Endothelial cell (in vitro differentiated cells): ENCODE measurements around the gene TIMP3. TPM values are rescaled to one million over a fixed set of nuclear protein-coding genes. Genes with fewer than 3 reads are reported as not detected.

Experiments used
- DNase-seq: peaks from one replicate; pipeline ENCODE4 v3.0.0; 2021; ENCODE audit warnings: low spot score
- H3K27ac Mint-ChIP-seq: one replicate; pipeline ENCODE4 v1.8.0; 2021; ENCODE audit warnings: mixed read lengths, inconsistent platforms; ENCODE audit not compliant: unreplicated experiment
- H3K27me3 Mint-ChIP-seq: one replicate; pipeline ENCODE4 v1.8.0; 2021; ENCODE audit warnings: mild to moderate bottlenecking, moderate library complexity, mixed read lengths, inconsistent platforms; ENCODE audit not compliant: unreplicated experiment
- H3K36me3 Mint-ChIP-seq: one replicate; pipeline ENCODE4 v1.8.0; 2021; ENCODE audit warnings: mild to moderate bottlenecking, low read depth, mixed read lengths, inconsistent platforms; ENCODE audit not compliant: unreplicated experiment
- H3K4me1 Mint-ChIP-seq: one replicate; pipeline ENCODE4 v1.8.0; 2021; ENCODE audit warnings: mild to moderate bottlenecking, mixed read lengths, inconsistent platforms; ENCODE audit not compliant: unreplicated experiment
- H3K4me3 Mint-ChIP-seq: one replicate; pipeline ENCODE4 v1.8.0; 2021; ENCODE audit warnings: mild to moderate bottlenecking, mixed read lengths, inconsistent platforms; ENCODE audit not compliant: unreplicated experiment
- H3K9me3 Mint-ChIP-seq: one replicate; pipeline ENCODE4 v1.8.0; 2021; ENCODE audit warnings: mixed read lengths, inconsistent platforms; ENCODE audit not compliant: unreplicated experiment
- total RNA-seq: library from RNA; stranded (reverse); fragmentation: NEBNext Ultra II Directional; extraction: Animal tissue kit (Norgen Biotek cat#: 25700); gene quantifications from one replicate; pipeline ENCODE4 v1.2.1, GENCODE V29; 2021; ENCODE audit not compliant: unreplicated experiment
- TF ChIP-seq, protein P1 (sequence below): fragments of 200-600 bp; sonication (generic); IDR thresholded peaks from one replicate; pipeline ENCODE4 v1.5.0; 2021; ENCODE audit warnings: antibody characterized with exemption; ENCODE audit not compliant: unreplicated experiment

Gene TIMP3
- total RNA-seq, 1 donor from 2014 or later: 73.5 TPM

GRCh38 chr22:32882774-32883530, 81.4 kb downstream of the TIMP3 start:
- H3K9me3 Mint-ChIP-seq: no peaks in the 10 kb centered on the region
- H3K27ac Mint-ChIP-seq: no peak overlapping the region
- H3K4me1 Mint-ChIP-seq: peaks cover 34% of the 10 kb centered on the region
- no peak for DNase-seq
- H3K4me3 Mint-ChIP-seq: no peak overlapping the region
- H3K36me3 Mint-ChIP-seq: peaks cover 6% of the 10 kb centered on the region
- TF ChIP-seq, protein P1, sequence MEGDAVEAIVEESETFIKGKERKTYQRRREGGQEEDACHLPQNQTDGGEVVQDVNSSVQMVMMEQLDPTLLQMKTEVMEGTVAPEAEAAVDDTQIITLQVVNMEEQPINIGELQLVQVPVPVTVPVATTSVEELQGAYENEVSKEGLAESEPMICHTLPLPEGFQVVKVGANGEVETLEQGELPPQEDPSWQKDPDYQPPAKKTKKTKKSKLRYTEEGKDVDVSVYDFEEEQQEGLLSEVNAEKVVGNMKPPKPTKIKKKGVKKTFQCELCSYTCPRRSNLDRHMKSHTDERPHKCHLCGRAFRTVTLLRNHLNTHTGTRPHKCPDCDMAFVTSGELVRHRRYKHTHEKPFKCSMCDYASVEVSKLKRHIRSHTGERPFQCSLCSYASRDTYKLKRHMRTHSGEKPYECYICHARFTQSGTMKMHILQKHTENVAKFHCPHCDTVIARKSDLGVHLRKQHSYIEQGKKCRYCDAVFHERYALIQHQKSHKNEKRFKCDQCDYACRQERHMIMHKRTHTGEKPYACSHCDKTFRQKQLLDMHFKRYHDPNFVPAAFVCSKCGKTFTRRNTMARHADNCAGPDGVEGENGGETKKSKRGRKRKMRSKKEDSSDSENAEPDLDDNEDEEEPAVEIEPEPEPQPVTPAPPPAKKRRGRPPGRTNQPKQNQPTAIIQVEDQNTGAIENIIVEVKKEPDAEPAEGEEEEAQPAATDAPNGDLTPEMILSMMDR: no peak
- H3K27me3 Mint-ChIP-seq: peaks cover 8% of the 10 kb centered on the region

DNA sequence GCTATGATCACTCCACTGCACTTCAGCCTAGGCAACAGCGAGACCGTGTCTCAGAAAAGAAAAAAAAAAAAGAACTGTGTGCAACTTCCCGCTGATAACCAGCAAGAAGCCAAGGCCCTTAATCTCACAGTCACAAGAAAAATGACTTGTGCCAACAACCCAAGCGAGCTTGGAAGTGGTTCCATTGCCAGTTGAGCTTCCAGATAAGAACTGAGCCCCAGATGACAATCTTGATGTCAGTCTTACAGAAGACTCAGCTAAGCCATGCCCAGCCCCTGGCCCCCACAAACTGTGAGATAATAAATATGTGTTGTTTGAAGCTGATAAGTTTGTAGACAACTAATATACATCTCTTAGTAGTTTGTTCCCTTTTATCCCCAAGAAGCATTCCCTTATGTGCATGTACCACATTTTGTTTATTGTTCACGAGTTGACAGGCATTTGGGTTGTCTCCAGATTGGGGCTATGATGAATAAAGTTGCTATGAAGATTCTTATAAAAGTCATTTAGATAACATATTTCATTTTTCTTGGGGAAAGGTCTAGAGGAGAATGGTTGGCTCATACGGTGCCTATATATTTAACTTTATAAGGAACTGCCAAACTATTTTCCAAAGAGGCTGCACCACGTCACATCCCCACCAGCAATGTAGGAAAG, 85.9 kb downstream of the TIMP3 start:
- H3K9me3 Mint-ChIP-seq: no peaks in the 10 kb centered on the region
- H3K27me3 Mint-ChIP-seq: no peaks in the 10 kb centered on the region
- DNase-seq: no peak
- no peaks in the 10 kb centered on the region for H3K36me3 Mint-ChIP-seq
- H3K27ac Mint-ChIP-seq: no peak overlapping the region
- TF ChIP-seq, protein P1: no peak
- H3K4me3 Mint-ChIP-seq: no peak overlapping the region
- H3K4me1 Mint-ChIP-seq: peaks cover 12% of the 10 kb centered on the region

DNA sequence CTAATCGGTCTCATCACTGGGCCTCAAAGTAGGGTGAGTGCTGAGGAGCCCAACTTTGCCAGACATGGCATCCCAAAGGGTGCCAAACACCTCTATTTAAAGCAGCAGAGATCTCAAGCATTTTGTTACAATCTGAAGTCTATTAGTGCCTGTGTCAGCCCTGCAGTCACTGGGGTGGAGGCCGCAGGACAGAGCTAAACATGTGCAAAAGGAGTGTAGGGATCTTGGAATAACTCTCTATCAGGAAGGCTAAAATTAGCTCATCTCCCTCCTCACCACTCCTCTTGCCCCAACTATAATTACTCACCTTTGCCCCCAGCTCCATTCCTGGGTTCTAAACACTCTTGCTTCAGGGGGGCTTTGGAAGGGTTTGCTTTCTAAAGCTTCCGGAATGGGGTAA, 87.5 kb downstream of the TIMP3 start:
- H3K4me3 Mint-ChIP-seq: no peak overlapping the region
- no peak for DNase-seq

DNA sequence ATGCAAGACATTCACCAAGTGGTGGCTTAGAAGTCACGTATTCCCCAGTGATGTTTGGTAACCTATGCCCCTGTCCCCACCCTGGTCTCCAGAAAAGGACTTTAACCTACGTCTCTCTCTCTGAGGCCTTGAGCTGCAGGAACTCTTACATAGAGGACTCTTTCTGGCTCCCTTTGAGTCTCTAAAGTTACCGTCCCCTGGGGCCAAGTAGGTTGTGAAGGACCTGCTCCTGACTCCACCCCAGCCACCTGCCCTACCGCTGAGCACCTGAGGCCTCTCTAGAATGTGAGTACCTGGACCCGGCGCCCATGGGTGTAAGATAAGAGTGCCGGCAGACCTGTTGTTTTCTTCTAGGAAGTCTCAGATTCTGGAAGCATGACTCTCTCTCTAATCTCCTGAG, 95.4 kb downstream of the TIMP3 start:
- H3K36me3 Mint-ChIP-seq: no peaks in the 10 kb centered on the region
- no peak overlapping the region for H3K27ac Mint-ChIP-seq
- no peaks in the 10 kb centered on the region for H3K9me3 Mint-ChIP-seq
- H3K4me3 Mint-ChIP-seq: no peak overlapping the region
- H3K4me1 Mint-ChIP-seq: no peaks in the 10 kb centered on the region
- DNase-seq: no peak
- TF ChIP-seq, protein P1: no peak
- H3K27me3 Mint-ChIP-seq: peaks cover 2% of the 10 kb centered on the region

More for the DNA sequence above, 87.5 kb downstream of the TIMP3 start:
- Mint-ChIP-seq H3K27me3 (no peaks in the 10 kb centered on the region), H3K4me1 (peaks cover 5% of the 10 kb centered on the region), H3K36me3 (no peaks in the 10 kb centered on the region), H3K9me3 (no peaks in the 10 kb centered on the region), H3K27ac (no peak overlapping the region)
- TF ChIP-seq, protein P1: no peak

DNA sequence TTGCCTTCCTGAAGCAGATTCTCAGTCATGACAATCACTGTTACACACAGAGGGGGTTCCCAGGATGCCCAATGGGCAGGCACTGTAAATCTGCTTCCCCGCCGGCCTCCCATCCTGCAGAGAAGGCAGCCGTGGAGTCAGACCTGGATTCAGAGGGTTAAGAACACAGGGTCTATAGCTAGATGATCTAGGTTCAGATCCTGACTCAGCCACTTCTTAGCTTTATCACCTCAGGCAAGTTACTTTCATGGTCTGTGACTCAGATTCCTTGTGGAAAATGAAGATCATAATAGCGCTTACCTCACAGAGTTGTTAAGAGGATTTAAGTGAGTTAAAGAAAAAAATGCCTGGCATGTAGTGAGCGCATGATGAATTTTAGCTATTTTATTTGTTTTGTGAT, 95.9 kb downstream of the TIMP3 start:
- no peaks in the 10 kb centered on the region for H3K9me3 Mint-ChIP-seq
- no peaks in the 10 kb centered on the region for H3K4me1 Mint-ChIP-seq
- no peak overlapping the region for H3K4me3 Mint-ChIP-seq
- H3K27me3 Mint-ChIP-seq: peaks cover 2% of the 10 kb centered on the region
- H3K36me3 Mint-ChIP-seq: no peaks in the 10 kb centered on the region
- TF ChIP-seq, protein P1: no peak
- no peak for DNase-seq
- no peak overlapping the region for H3K27ac Mint-ChIP-seq
